Panc1 (cell line): ENCODE results near the gene KRT38. TPM values are rescaled to one million over a fixed set of nuclear protein-coding genes. Genes with fewer than 3 reads are reported as not detected.

ENCODE experiments used
- ATAC-seq: fragments of 200-7000 bp; cut with Tn5 transposase; 2 replicates; pipeline ENCODE4 v1.9.1; 2020; ENCODE audit warnings: mild to moderate bottlenecking, moderate library complexity
- BruUV-seq: library from RNA; stranded (reverse); fragments of 400-500 nt; replicated peaks from 2 replicates; lab custom pipeline; 2021; lab: Mats Ljungman, UMichigan
- CTCF ChIA-PET: fragments of 300-600 bp; sonication (Branson Sonifier 250); formaldehyde crosslinking; loops from one replicate; lab custom pipeline; 2022; ENCODE audit warnings: antibody characterized with exemption; lab: Charles Lee
- POLR2A ChIA-PET: fragments of 300-600 bp; sonication (Branson Sonifier 250); formaldehyde crosslinking; loops from one replicate; lab custom pipeline; 2022; ENCODE audit warnings: antibody characterized with exemption; lab: Charles Lee
- DNase-seq: peaks from one replicate; pipeline ENCODE4 v3.0.0-alpha.2; 2010; ENCODE audit warnings: low read depth, low spot score
- H3K27ac ChIP-seq: 2 replicates; pipeline ENCODE4 v1.5.1; 2011; ENCODE audit warnings: mild to moderate bottlenecking, low read length, inconsistent platforms
- H3K27me3 ChIP-seq: fragments of 200-500 bp; sonication (Bioruptor generic); 2 replicates; pipeline ENCODE4 v1.6.0; 2014; ENCODE audit warnings: low read length, inconsistent platforms; ENCODE audit not compliant: control insufficient read depth, insufficient read depth
- H3K36me3 ChIP-seq: fragments of 200-500 bp; sonication (Bioruptor generic); 2 replicates; pipeline ENCODE4 v1.5.1; 2014; ENCODE audit warnings: inconsistent platforms, mild to moderate bottlenecking, low read length, moderate library complexity; ENCODE audit not compliant: control insufficient read depth, insufficient read depth
- H3K4me1 ChIP-seq: 2 replicates; pipeline ENCODE4 v1.5.1; 2011; ENCODE audit warnings: inconsistent platforms, mild to moderate bottlenecking, low read length, moderate library complexity; ENCODE audit not compliant: control insufficient read depth, insufficient read depth
- H3K4me3 ChIP-seq, 2 experiments: 2 replicates each; pipeline ENCODE4 v1.5.1; 2011 to 2012; ENCODE audit warnings: low read depth in 2 of 2, low read length in 2 of 2, mild to moderate bottlenecking in 2 of 2, inconsistent platforms in 1 of 2, moderate library complexity in 1 of 2
- H3K9me3 ChIP-seq: fragments of 200-500 bp; sonication (Bioruptor generic); 2 replicates; pipeline ENCODE4 v1.5.1; 2014; ENCODE audit warnings: low read depth, mild to moderate bottlenecking, inconsistent platforms, low read length, moderate library complexity; ENCODE audit not compliant: control insufficient read depth, insufficient read depth
- CTCF ChIP-seq: fragments of 450-650 bp; IDR thresholded peaks from 2 replicates; pipeline ENCODE4 v1.5.1; 2017; ENCODE audit warnings: mild to moderate bottlenecking
- POLR2AphosphoS5 ChIP-seq: IDR thresholded peaks from 2 replicates; pipeline ENCODE4 v1.6.1; 2012; ENCODE audit warnings: mild to moderate bottlenecking, low read depth, low read length, moderate library complexity
- REST ChIP-seq, 2 experiments: IDR thresholded peaks; 2 replicates each; pipeline ENCODE4 v1.6.1; 2011 to 2012; ENCODE audit warnings: low read depth in 2 of 2, control low read depth in 1 of 2, low read length in 1 of 2, mild to moderate bottlenecking in 1 of 2, moderate library complexity in 1 of 2; ENCODE audit not compliant: insufficient read depth in 1 of 2
- SIN3A ChIP-seq: IDR thresholded peaks from 2 replicates; pipeline ENCODE4 v1.6.1; 2012; ENCODE audit warnings: low read depth, mild to moderate bottlenecking, low read length, moderate library complexity, borderline replicate concordance; ENCODE audit not compliant: insufficient read depth
- TCF7L2 ChIP-seq: IDR thresholded peaks from 2 replicates; pipeline ENCODE4 v1.6.1; 2011; ENCODE audit warnings: mild to moderate bottlenecking, low read depth, low read length, inconsistent platforms
- in situ Hi-C: cut with HindIII; loops from 2 replicates; pipeline ENCODE4 v1.10.0; 2016; ENCODE audit warnings: low sequenced_read_pairs, low pct_unique_long_range_greater_than_20kb
- intact Hi-C: fragments of 100-400 bp; cut with micrococcal nuclease; formaldehyde crosslinking; loops from one replicate; pipeline ENCODE4 v1.10.0; 2022; ENCODE audit not compliant: unreplicated experiment
- total RNA-seq: library from RNA; stranded (reverse); gene quantifications from one replicate; pipeline ENCODE4 v1.2.1, GENCODE V29; 2021; ENCODE audit not compliant: unreplicated experiment

The KRT38 gene
- total RNA-seq, 1 experiment from 2014 or later, result not detected

- DNase-seq, result no peak
- ChIA-PET CTCF (no interaction called here), POLR2A (no interaction called here)
- Histone ChIP-seq H3K4me3 (no peak overlapping the region), H3K36me3 (no peaks in the 10 kb centered on the region), H3K4me1 (peaks cover 12% of the 10 kb centered on the region; the same call in 1 of the 2 replicates), H3K9me3 (no peaks in the 10 kb centered on the region), H3K27me3 (no peaks in the 10 kb centered on the region), H3K27ac (peak overlapping the region; percentile 19; the same call in 1 of the 2 replicates)
- BruUV-seq, result no TSS peak
- in situ Hi-C loops, result no loop called here
- TF ChIP-seq REST (IDR thresholded peaks at IDR 0.05; ENCODE audit: insufficient read depth in 1 of 2, low read depth in 2 of 2, low read length in 1 of 2) (no peak), SIN3A (no peak)
- no peak for ATAC-seq
- intact Hi-C loops, result no loop called here
Observed at GRCh38 chr17:41420134-41420533, 20.6 kb downstream of the KRT38 start.

- ATAC-seq (no peak), DNase-seq (no peak)
- no peak overlapping the region for H3K4me3 ChIP-seq
- H3K27me3 ChIP-seq, result no peaks in the 10 kb centered on the region
- POLR2A ChIA-PET, result no interaction called here
- intact Hi-C loops (no loop called here), in situ Hi-C loops (no loop called here)
- no peaks in the 10 kb centered on the region for H3K36me3 ChIP-seq
- H3K9me3 ChIP-seq, result no peaks in the 10 kb centered on the region
- no peak overlapping the region for H3K27ac ChIP-seq
- TF ChIP-seq SIN3A, result no peak
- no peak for TF ChIP-seq TCF7L2
- TF ChIP-seq REST (IDR thresholded peaks at IDR 0.05; ENCODE audit: insufficient read depth in 1 of 2, low read depth in 2 of 2, low read length in 1 of 2), result no peak
- no peak for TF ChIP-seq CTCF
- TF ChIP-seq POLR2AphosphoS5, result no peak
- peaks cover 12% of the 10 kb centered on the region; the same call in 1 of the 2 replicates for H3K4me1 ChIP-seq
- no TSS peak for BruUV-seq
- CTCF ChIA-PET, result no interaction called here
Observed at GRCh38 chr17:41419716-41420115, 21.1 kb downstream of the KRT38 start.
